COR-L47 (cell line): ENCODE results near the gene OLIG2.

Experiments used
- DNase-seq: peaks from one replicate; lab custom pipeline; 2025; lab: John Stamatoyannopoulos, UW

Gene OLIG2

GRCh38 chr21:33064623-33065390, 39.1 kb downstream of the OLIG2 start:
- no peak for DNase-seq

- no peak for DNase-seq
These were observed 41.3 kb downstream of the OLIG2 start for GRCh38 chr21:33067043-33067442.

GRCh38 chr21:33067457-33067856, 41.7 kb downstream of the OLIG2 start:
- no peak for DNase-seq

- no peak for DNase-seq
These were observed 43.5 kb downstream of the OLIG2 start for GRCh38 chr21:33069243-33069642.

- DNase-seq, result no peak
These were observed 43.9 kb downstream of the OLIG2 start for GRCh38 chr21:33069645-33069993.

- DNase-seq, result peak; percentile 41
These were observed 44.4 kb downstream of the OLIG2 start, which contains the start of gene OLIG1 for GRCh38 chr21:33069994-33070743. OLIG1 (plus strand) TSS chr21:33070141; CDS start chr21:33070247, 106 bp downstream.

- DNase-seq, result peak; percentile 41
These were observed 44.9 kb downstream of the OLIG2 start for GRCh38 chr21:33070744-33070997.

GRCh38 chr21:33070998-33071769, 45.4 kb downstream of the OLIG2 start:
- DNase-seq, result no peak

- DNase-seq, result no peak
These were observed 46.1 kb downstream of the OLIG2 start for GRCh38 chr21:33071770-33072306.

- no peak for DNase-seq
These were observed 47.9 kb downstream of the OLIG2 start for GRCh38 chr21:33073636-33074035.

- no peak for DNase-seq
These were observed 49.4 kb downstream of the OLIG2 start for GRCh38 chr21:33075128-33075527.

GRCh38 chr21:33075596-33076195, 50.0 kb downstream of the OLIG2 start:
- no peak for DNase-seq

GRCh38 chr21:33076600-33077329, 51.0 kb downstream of the OLIG2 start:
- no peak for DNase-seq
